ENCODE data around the gene AKAP12. TPM values are rescaled to one million over a fixed set of nuclear protein-coding genes. Genes with fewer than 3 reads are reported as not detected.

Gene AKAP12
- total and polyA plus RNA-seq, 12 donors, result 10.8 to 46.1 (median 26.1) TPM

GRCh38 chr6:151236668-151237401 is 2.9 kb upstream of the AKAP12 start:
- H3K9me3 ChIP-seq (replicated peaks in 1 of 3), result no peaks in the 10 kb centered on the region
- intact Hi-C loops (cut with DNase I), result no loop called here
- no peaks in the 10 kb centered on the region for H3K36me3 ChIP-seq (replicated peaks in 1 of 2)
- peaks cover 16% of the 10 kb centered on the region for H3K27me3 ChIP-seq
- 79 to 86% (median 82%) methylated on average over 6 of the region's 6 CpGs for WGBS, 4 donors
- H3K27ac ChIP-seq, result no peak overlapping the region
- H3K4me1 ChIP-seq (replicated peaks in 1 of 2), result no peaks in the 10 kb centered on the region
- DNase-seq, result no peak
- no peak for TF ChIP-seq POLR2A (IDR thresholded peaks at IDR 0.05)
- TF ChIP-seq CTCF (IDR thresholded peaks at IDR 0.05), result no peak
- no peak overlapping the region for H3K4me3 ChIP-seq

- intact Hi-C loops (cut with DNase I), result no loop called here
Observed at GRCh38 chr6:151240036-151240685, 394 bp downstream of the AKAP12 start.

GRCh38 chr6:151240791-151241642 is 1.2 kb downstream of the AKAP12 start:
- Histone ChIP-seq H3K27ac (peak overlapping the region in 4 of 5 donors; percentile 60 to 81 (median 76)), H3K9me3 (replicated peaks in 1 of 3) (no peaks in the 10 kb centered on the region), H3K4me1 (replicated peaks in 1 of 2) (no peaks in the 10 kb centered on the region), H3K4me3 (peak overlapping the region in 2 of 4 donors; percentile 41 to 49), H3K27me3 (peaks cover 16% of the 10 kb centered on the region), H3K36me3 (replicated peaks in 1 of 2) (no peaks in the 10 kb centered on the region)
- TF ChIP-seq CTCF (IDR thresholded peaks at IDR 0.05) (no peak), POLR2A (IDR thresholded peaks at IDR 0.05) (peak in 1 of 2 donors; percentile 9)
- intact Hi-C loops (cut with DNase I), result no loop called here
- DNase-seq, result peak in 6 of 7 donors; percentile 19 to 58 (median 26)
- WGBS, 4 donors, result 1 to 7% (median 1%) methylated on average over 2 to 68 of the region's 68 CpGs

More at GRCh38 chr6:151240036-151240685, 394 bp downstream of the AKAP12 start:
- H3K9me3 ChIP-seq (replicated peaks in 1 of 3), result no peaks in the 10 kb centered on the region
- H3K4me1 ChIP-seq (replicated peaks in 1 of 2), result no peaks in the 10 kb centered on the region
- WGBS, 4 donors, result 0 to 3% (median 1%) methylated on average over 19 to 60 of the region's 60 CpGs
- H3K4me3 ChIP-seq, result peak overlapping the region in 2 of 4 donors; percentile 41 to 49
- TF ChIP-seq POLR2A (IDR thresholded peaks at IDR 0.05) (peak in 1 of 2 donors; percentile 26), CTCF (IDR thresholded peaks at IDR 0.05) (no peak)
- peak; percentile 40 to 81 (median 59) for DNase-seq
- peak overlapping the region in 4 of 5 donors; percentile 60 to 81 (median 76) for H3K27ac ChIP-seq
- no peaks in the 10 kb centered on the region for H3K36me3 ChIP-seq (replicated peaks in 1 of 2)
- peaks cover 16% of the 10 kb centered on the region for H3K27me3 ChIP-seq

- intact Hi-C loops (cut with DNase I), result no loop called here
- Histone ChIP-seq H3K27me3 (peaks cover 16% of the 10 kb centered on the region), H3K4me3 (peak overlapping the region in 1 of 4 donors; percentile 49), H3K9me3 (replicated peaks in 1 of 3) (no peaks in the 10 kb centered on the region), H3K4me1 (replicated peaks in 1 of 2) (no peaks in the 10 kb centered on the region), H3K27ac (peak overlapping the region in 2 of 5 donors; percentile 8 to 80), H3K36me3 (replicated peaks in 1 of 2) (no peaks in the 10 kb centered on the region)
- TF ChIP-seq CTCF (IDR thresholded peaks at IDR 0.05) (no peak), POLR2A (IDR thresholded peaks at IDR 0.05) (no peak)
- 73 to 81% (median 77%) methylated on average over 5 of the region's 5 CpGs for WGBS, 4 donors
- no peak for DNase-seq
Observed at GRCh38 chr6:151241853-151242252, 2.1 kb downstream of the AKAP12 start.
